GM12892 (cell line): ENCODE results near the gene ARHGEF12.

ENCODE experiments used
- POLR2AphosphoS5 ChIP-seq: IDR thresholded peaks from 2 replicates; pipeline ENCODE4 v1.6.1; 2011; ENCODE audit warnings: low read depth, low read length, control low read depth
- TAF1 ChIP-seq: IDR thresholded peaks from 2 replicates; pipeline ENCODE4 v1.6.1; 2011; ENCODE audit warnings: low read depth, mild to moderate bottlenecking, control low read depth, low read length, borderline replicate concordance

GRCh38 chr11:120424970-120425332, 88.7 kb downstream of the ARHGEF12 start:
- TF ChIP-seq POLR2AphosphoS5: no peak
- TF ChIP-seq TAF1: no peak
